WERI-Rb-1 (cell line): Measurements from ENCODE around the gene TSR3.
A peak's percentile ranks its signal among the peaks of the same experiment; 100 is the strongest.

Experiments
- DNase-seq: peaks from one replicate; pipeline ENCODE4 v3.0.0-alpha.2; 2020
- H3K27ac ChIP-seq: fragments of 250-450 bp; sonication (Bioruptor Pico); 2 replicates; pipeline ENCODE4 v1.5.1; 2020; ENCODE audit warnings: mild to moderate bottlenecking, moderate library complexity
- H3K27me3 ChIP-seq: fragments of 250-450 bp; sonication (Bioruptor Pico); 2 replicates; pipeline ENCODE4 v1.5.1; 2021; ENCODE audit warnings: mild to moderate bottlenecking, low read depth, moderate library complexity; ENCODE audit not compliant: insufficient read depth, severe bottlenecking
- H3K36me3 ChIP-seq: fragments of 250-450 bp; sonication (Bioruptor Pico); 2 replicates; pipeline ENCODE4 v1.5.1; 2020; ENCODE audit warnings: mild to moderate bottlenecking, moderate library complexity
- H3K4me3 ChIP-seq: 2 replicates; pipeline ENCODE4 v1.5.1; 2011; ENCODE audit warnings: low read depth, mild to moderate bottlenecking, control low read depth, low read length
- H3K9me3 ChIP-seq: fragments of 250-450 bp; sonication (Bioruptor Pico); 2 replicates; pipeline ENCODE4 v1.5.1; 2021; ENCODE audit warnings: mild to moderate bottlenecking, moderate library complexity; ENCODE audit not compliant: severe bottlenecking
- CTCF ChIP-seq: IDR thresholded peaks from 2 replicates; pipeline ENCODE4 v1.5.1; 2011; ENCODE audit warnings: low read depth, mild to moderate bottlenecking, control low read depth, inconsistent platforms, low read length

TSR3 gene

GRCh38 chr16:1379304-1380076 lies 27.8 kb upstream of the TSR3 start:
- Histone ChIP-seq H3K9me3 (no peaks in the 10 kb centered on the region), H3K4me3 (peak overlapping the region; percentile 64), H3K36me3 (no peaks in the 10 kb centered on the region; the same call in 1 of the 2 replicates), H3K27ac (peak overlapping the region; percentile 74), H3K27me3 (no peaks in the 10 kb centered on the region)
- peak; percentile 25; the same call in 1 of the 2 replicates for TF ChIP-seq CTCF
- DNase-seq, result peak; percentile 69

DNA sequence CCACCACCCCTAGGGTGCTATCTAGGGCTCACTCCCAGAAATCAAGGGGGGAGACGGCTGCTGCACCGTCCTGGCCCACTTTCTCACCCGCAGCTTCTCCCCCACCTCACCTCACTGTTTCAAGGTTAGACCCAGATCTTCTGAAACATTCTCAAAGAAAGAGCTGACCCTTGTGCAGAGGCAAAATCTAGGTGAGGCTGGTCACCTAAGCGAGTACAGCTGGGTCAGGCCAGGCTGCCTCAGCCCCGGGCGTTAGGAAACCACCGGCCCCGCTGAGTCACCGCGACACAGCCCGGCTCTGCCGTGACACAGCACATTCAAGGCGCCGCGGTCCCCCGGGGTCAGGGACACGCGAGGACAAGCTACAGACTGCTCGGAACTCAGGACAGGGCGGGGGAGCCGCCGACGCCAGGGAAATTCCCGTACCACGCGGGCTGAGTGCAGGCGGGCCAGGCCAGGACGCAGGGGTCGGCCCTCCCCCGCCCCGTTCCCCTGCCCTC lies 27.2 kb upstream of the TSR3 start:
- H3K27ac ChIP-seq, result peak overlapping the region; percentile 74

GRCh38 chr16:1378087-1378803 lies 26.6 kb upstream of the TSR3 start:
- Histone ChIP-seq H3K9me3 (no peaks in the 10 kb centered on the region), H3K27ac (no peak overlapping the region), H3K4me3 (peak overlapping the region; percentile 64; the same call in 1 of the 2 replicates), H3K36me3 (no peaks in the 10 kb centered on the region; the same call in 1 of the 2 replicates), H3K27me3 (no peaks in the 10 kb centered on the region)
- DNase-seq, result no peak
- no peak for TF ChIP-seq CTCF

More for the DNA sequence above, 27.2 kb upstream of the TSR3 start:
- DNase-seq, result peak; percentile 52
- H3K27me3 ChIP-seq, result no peaks in the 10 kb centered on the region
- no peaks in the 10 kb centered on the region; the same call in 1 of the 2 replicates for H3K36me3 ChIP-seq
- TF ChIP-seq CTCF, result no peak
- no peaks in the 10 kb centered on the region for H3K9me3 ChIP-seq
- H3K4me3 ChIP-seq, result peak overlapping the region; percentile 64

- H3K27ac ChIP-seq, result no peak overlapping the region
Measured at GRCh38 chr16:1377406-1378010, 25.8 kb upstream of the TSR3 start.

More at GRCh38 chr16:1377406-1378010, 25.8 kb upstream of the TSR3 start:
- H3K36me3 ChIP-seq, result no peaks in the 10 kb centered on the region; the same call in 1 of the 2 replicates
- no peak for TF ChIP-seq CTCF
- DNase-seq, result no peak
- H3K9me3 ChIP-seq, result no peaks in the 10 kb centered on the region
- H3K27me3 ChIP-seq, result no peaks in the 10 kb centered on the region
- no peak overlapping the region for H3K4me3 ChIP-seq
